Raji (cell line): ENCODE results near the gene CTF1.

Experiments used
- POLR2A ChIP-seq: IDR thresholded peaks from 2 replicates; pipeline ENCODE4 v1.6.1; 2011; ENCODE audit warnings: low read depth, low read length, control low read depth; ENCODE audit not compliant: insufficient read depth

CTF1 gene

DNA sequence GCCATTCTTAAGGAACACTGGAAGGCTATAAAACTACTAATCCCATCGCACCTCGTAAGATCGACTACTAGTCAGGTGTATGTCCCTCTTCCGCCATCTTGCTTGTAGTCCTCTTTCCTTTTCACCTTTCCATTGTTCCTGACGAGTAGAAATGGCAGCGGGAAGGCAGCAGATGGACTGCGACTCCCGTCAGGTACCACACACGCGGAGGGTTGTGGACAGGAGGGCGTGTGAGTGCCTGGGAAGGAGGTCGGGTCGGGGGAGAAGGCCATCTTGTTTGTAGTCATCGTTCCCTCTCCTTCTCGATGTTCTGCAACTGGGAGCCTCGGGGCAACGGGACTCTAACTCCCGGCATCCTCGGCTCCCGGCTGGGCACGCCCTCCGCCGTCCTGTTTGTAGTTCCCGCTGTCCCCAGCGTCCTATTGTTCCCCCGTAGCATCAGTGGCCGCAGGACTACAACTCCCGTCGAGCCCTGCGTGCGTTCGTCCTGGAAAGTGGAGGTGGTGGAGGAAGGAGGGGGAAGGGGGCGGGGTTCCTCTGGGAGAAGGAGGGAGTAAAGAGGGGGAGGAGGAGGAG is 26.6 kb downstream of the CTF1 start:
- 0 out of 2 replicates have a peak, but pooled peaks have one; percentile 47 for TF ChIP-seq POLR2A

DNA sequence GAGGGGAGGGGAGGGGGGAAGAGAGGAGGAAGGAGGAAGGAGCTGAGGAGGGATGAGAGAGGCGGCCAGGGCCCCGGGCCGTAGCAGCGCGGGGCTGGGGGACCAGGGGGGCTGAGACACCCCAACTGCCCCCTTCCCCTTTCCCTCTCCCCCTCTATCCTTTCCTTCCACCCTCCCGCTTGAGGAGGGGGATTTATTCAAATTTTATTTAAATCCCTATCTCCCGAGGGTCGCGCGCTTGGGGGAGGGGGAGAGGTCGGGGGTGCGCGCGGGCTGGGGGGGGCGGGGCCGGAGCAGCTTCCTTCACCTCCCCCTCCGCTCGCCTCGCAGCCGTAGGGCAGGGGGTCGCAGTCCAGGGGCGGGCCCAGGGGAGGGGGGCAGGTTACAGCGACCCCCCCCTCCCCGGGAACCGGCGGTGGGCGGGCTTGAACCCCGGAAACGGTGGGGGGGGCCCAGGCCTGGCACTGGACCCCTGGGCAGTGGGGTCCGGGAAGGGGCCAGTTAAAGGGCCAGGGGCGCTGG is 27.2 kb downstream of the CTF1 start, which contains the start of gene FBXL19:
FBXL19 (plus strand) TSS at position 19 of the 522 bp plus-strand sequence. CDS start 2,183 bp downstream, outside the sequence.
- TF ChIP-seq POLR2A, result 0 out of 2 replicates have a peak, but pooled peaks have one; percentile 43

DNA sequence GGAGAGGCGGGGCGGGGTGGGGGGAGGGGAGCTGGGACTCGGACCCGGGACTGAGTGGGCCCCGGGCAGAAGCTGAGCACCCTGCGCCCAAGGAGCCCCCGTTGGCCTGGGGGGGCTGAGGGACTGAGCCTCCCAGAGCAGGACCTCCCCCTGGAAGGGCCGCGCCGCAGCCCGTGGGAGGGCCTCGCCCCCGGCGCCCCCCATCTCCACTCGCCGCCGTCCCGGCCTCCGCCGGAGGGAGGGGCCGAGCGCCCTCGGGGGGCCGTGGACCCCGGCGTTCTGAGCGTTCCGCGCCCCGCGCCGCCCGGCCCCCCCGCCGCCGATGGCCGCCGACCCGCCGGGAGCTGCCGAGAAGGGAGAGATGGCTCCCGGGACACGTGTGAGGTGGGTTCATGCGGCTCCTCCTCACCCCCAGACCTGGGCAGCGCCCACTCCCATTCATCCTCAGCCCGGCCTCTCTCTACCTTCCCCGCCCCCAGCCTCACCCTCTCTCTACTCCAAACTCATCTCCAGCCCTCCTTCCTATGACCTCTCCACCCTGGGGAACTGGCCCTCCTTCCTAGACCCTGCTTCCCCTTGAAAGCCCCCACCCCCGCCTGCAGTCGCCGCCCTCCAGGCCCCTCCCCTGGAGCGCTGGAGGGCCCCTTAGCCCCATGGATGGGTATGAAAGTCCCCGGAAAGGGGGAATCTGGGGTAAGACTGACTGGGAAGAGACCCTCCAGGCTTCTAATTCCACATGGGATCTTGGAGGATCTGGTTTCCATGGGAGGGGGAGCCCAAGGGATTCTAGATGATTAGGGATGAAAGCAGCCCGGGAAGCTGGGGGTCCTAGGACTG is 27.9 kb downstream of the CTF1 start:
- TF ChIP-seq POLR2A, result 0 out of 2 replicates have a peak, but pooled peaks have one; percentile 27

DNA sequence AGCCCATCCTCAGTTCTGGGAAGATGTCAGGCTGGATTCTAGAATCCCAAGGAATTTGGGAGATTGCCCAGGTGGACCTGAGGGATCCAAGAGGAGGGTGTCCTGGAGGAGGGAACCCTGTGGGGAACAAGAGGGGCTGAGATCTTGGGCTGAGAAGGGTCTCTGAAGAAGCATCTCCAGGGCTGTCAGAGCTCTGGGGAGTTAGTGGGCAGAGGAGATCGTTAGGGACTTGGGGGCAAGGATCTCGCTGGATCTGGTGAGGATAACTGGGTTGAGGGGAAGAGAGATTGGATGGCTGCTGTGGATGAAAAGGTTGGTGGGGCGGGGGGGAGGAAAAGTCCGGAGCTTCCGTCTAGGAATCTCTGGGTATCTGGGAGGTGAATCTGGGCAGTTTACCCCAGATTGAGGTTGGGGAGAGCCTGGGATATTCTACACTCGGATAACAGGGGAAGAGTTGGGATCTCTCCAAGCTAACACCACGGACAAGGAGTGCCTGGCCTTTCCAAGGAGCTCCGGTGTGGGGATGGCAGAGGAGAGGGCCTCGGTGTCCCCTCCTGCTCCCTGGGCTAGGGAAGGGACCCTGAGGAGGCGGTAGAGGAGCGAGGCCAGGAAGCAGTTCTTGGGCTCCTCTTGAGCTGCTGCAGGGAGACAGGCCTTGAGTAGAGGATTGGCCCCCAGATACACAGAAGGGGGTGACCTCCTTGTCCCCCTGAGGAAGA is 28.7 kb downstream of the CTF1 start:
- no peak for TF ChIP-seq POLR2A

DNA sequence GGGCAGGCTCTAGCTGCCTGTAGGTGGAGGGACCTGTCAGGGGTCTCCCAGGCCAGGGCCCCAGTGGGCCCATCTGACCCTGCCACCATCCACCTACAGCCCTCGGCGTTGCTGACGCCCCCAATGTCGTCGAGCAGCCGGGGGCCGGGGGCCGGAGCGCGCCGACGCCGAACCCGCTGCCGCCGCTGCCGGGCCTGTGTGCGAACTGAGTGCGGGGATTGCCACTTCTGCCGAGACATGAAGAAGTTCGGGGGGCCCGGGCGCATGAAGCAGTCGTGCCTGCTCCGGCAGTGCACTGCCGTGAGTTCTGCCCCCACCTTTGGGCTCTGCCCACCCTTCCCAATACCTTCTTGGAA is 29.2 kb downstream of the CTF1 start:
- TF ChIP-seq POLR2A, result no peak

DNA sequence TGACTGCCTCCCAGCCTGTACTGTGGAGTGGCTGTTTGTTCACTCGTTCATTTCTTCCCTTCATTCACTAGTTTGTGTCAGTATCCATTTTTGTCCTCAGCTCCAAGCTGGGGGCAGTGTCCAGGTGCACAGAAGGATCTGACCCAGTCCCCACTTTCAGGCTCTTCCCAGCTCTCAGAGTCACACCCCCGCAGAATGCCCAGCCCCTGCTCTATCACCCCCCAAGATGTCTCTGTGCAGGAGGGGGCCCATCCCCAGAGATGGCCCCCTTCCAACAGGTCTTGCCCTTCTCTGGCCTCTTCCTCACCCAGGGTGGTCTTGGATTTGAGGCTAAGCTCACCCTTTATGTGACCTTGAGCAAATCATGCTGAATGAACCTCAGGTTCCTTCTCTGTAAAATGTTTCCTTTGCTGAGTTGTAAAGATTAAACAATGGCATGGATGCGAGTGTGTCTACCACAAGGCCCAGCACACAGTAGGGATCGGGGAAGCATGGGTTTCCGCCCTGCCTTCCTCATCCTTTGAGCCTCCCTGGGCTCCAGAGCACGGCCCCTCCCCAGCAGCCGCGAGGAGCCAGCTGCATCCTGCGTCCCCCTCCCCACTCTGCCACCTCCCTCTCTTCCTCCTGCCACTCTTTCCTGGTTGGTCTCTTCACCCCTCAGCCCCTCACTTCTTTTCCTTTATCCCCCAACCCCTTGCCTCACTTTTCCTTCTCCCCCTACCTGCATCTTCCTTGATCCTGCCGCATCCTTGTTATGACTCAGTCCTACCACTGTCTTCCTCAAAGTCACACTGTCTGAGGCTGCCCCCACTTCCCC is 29.8 kb downstream of the CTF1 start:
- TF ChIP-seq POLR2A, result no peak

DNA sequence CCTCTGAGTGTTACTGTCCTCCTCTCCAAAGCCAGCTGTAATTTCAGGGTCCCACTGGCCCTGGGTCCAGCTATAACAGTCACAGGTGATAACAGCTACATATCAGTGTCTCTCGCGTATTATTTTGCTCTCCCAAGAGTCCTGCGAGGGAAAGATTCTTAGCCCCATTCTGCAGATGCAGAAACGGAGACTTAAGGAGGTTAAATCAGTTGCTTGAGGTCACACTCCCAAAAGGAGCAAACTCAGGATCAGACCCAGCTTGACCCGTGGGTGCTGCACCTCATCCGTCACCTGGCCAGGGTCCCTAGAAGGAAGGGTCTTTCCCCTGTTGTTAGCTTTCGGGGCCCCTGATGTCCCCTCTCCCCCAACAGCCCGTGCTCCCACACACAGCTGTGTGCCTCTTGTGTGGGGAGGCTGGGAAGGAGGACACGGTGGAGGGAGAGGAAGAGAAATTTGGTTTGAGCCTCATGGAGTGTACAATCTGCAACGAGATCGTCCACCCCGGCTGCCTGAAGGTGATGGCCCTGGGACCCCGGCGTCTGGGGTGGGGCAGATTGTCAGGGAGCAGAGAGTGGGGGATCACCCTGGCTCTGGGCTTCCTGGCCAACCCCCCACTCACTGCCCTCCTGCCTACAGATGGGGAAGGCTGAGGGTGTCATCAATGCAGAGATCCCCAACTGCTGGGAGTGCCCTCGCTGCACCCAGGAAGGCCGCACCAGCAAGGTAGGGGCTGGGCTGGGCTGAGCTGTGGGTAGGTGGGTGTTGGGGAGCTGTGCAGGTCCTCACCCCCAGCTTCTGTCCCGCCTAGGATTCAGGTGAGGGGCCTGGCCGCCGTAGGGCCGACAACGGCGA is 30.7 kb downstream of the CTF1 start:
- no peak for TF ChIP-seq POLR2A

DNA sequence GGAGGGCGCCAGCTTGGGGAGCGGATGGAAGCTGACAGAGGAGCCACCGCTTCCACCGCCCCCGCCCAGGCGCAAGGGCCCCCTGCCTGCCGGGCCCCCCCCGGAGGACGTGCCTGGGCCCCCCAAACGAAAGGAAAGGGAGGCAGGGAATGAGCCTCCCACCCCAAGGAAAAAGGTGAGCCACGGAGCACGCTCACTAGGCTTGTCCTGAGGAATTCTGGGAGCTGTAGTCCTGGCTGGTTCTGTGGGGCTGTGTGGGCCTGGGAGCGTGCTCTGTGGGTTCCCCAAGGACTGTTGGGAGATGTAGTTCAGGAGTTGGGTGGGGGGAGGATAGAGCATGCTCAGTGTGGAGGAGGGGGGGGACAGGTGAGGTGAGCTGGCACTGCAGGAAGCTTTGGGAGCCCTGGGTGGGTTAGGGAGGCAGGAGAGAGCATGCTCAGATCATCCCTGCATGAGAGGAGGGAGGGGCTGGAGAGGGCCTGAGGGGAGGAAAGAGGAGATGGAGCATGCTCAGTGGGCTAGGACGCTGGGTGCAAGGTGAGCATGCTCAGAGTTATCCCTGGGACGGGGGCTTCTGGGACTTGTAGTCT is 31.5 kb downstream of the CTF1 start:
- TF ChIP-seq POLR2A, result no peak

DNA sequence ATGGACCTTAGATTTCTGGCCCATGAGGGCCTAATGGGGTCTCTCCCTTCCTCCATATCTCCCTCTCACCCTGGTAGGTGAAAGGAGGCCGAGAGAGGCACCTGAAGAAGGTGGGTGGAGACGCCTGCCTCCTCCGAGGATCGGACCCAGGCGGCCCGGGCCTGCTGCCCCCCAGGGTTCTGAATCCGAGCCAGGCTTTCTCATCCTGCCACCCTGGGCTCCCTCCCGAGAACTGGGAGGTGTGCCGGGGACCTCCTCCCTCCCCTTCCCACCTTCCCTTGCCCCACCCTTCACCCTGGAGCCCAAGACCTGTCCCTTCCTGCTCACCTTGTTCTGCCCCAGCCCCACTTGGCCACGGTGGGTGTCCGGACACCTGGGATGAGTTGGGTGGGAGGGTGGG is 32.0 kb downstream of the CTF1 start:
- TF ChIP-seq POLR2A, result no peak

DNA sequence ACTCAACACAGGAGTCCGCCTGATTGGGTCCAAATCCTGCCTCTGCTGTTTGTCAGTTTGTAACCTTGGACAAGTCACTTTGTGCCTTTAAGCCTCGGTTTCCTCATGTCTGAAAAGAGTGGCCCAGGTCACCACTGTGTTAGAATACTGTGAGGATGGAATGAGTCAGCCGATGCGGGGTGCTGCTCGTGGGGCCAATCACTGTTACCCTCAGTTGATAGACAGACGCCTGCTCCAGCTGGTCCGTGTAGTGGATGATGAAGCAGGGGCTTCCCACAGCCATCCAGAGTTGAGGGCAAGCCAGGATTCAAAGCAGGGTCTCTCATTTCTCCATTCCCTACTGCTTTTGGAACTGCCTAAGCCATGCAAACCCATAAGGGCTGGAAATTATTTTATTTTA is 32.8 kb downstream of the CTF1 start:
- TF ChIP-seq POLR2A, result no peak

DNA sequence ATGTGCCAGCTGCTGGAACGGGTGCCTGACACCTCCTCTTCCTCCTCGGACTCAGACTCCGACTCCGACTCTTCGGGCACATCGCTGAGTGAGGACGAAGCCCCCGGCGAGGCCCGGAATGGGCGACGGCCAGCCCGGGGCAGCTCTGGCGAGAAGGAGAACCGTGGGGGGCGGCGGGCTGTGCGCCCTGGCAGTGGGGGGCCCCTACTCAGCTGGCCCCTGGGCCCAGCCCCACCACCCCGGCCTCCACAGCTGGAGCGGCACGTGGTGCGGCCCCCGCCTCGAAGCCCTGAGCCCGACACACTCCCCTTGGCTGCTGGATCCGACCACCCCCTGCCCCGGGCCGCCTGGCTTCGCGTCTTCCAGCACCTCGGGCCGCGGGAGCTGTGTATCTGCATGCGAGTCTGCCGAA is 33.8 kb downstream of the CTF1 start:
- no peak for TF ChIP-seq POLR2A

DNA sequence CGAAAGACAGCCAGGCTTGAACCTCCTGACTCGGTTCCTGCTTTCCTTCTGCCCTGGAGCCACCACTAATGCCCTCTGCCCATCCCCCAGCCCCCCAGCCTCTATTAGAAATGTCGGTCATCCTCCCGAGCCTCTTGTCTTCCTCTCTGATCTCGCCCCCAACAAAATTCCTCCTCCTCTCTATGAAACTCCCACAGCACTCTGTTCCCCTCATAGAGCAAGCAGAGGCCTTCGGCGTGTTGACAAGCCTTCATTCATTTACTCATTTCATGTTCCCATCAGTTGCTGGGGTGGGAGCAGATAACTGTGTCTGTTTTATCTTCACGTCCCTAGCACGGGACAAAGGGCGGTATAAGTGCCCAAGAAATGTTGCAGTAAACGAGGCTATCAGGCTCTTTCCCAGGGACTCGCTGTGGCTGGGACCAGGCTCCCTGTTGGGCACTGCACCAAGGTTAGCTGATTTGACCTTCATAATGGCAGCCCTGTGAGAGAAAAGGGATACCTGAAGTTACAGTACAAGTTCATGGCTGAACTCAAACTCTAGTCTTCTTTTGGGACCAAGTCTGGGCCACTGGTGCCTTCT is 34.7 kb downstream of the CTF1 start:
- no peak for TF ChIP-seq POLR2A
